GM13977 (cell line): ENCODE data around the gene IVD.

Experiments
- DNase-seq: peaks from one replicate; pipeline ENCODE4 v3.0.0; 2012; ENCODE audit warnings: low spot score
- in situ Hi-C: fragments of 300-500 bp; cut with MboI; formaldehyde crosslinking; loops from one replicate; pipeline ENCODE4 v1.12.0; 2022; ENCODE audit warnings: low sequenced_read_pairs, low pct_unique_long_range_greater_than_20kb, mixed read lengths, inconsistent platforms; ENCODE audit not compliant: unreplicated experiment
- TF ChIP-seq, protein P1 (sequence below): IDR thresholded peaks from 2 replicates; pipeline ENCODE4 v1.5.1; 2012; ENCODE audit warnings: mild to moderate bottlenecking, control low read depth; ENCODE audit not compliant: insufficient read depth; ENCODE audit errors: extremely low read depth, missing control alignments

Gene IVD

DNA sequence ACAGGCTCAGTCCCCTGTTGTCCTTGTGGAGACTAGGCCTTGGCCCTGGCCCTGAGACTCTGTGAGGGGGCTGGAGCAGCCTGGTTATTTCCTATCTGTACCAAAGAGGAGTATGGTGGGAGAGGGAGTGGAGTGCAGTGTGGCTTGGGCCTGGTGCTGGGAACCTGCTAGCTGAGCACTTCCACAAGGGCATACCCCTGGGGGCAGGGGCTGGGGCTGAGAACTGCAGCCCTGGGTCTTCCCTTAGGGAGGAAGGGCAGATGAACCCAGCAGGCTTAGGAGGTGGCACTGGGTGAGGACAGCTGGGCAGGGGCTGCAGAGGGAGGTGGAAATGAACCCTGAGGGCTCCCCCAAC lies 61.6 kb downstream of the IVD start:
- DNase-seq = no peak
- in situ Hi-C loops = no loop called here
- TF ChIP-seq, protein P1, sequence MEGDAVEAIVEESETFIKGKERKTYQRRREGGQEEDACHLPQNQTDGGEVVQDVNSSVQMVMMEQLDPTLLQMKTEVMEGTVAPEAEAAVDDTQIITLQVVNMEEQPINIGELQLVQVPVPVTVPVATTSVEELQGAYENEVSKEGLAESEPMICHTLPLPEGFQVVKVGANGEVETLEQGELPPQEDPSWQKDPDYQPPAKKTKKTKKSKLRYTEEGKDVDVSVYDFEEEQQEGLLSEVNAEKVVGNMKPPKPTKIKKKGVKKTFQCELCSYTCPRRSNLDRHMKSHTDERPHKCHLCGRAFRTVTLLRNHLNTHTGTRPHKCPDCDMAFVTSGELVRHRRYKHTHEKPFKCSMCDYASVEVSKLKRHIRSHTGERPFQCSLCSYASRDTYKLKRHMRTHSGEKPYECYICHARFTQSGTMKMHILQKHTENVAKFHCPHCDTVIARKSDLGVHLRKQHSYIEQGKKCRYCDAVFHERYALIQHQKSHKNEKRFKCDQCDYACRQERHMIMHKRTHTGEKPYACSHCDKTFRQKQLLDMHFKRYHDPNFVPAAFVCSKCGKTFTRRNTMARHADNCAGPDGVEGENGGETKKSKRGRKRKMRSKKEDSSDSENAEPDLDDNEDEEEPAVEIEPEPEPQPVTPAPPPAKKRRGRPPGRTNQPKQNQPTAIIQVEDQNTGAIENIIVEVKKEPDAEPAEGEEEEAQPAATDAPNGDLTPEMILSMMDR = no peak

DNA sequence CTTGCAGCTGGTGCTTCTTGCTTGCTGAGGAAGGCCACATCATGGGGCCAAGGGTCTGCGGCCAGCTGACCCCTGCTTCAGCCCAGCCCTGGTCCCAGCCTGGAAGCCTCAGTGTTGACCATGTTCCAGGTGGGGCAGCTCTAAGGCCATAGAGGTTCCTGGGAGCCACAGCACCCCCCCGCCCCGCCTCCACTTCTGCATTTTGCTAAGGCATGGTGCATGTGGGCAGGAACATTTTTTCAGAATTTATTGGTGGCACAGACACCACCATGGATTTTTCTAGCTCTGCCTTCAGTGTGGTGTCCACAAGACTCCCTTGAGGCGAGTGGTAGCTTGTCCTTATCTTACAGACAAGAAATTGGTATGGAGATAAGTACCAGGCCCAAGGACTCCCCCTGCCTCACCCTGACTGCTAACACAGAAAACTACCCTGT lies 63.3 kb downstream of the IVD start:
- TF ChIP-seq, protein P1 = no peak
- in situ Hi-C loops = no loop called here
- no peak for DNase-seq

DNA sequence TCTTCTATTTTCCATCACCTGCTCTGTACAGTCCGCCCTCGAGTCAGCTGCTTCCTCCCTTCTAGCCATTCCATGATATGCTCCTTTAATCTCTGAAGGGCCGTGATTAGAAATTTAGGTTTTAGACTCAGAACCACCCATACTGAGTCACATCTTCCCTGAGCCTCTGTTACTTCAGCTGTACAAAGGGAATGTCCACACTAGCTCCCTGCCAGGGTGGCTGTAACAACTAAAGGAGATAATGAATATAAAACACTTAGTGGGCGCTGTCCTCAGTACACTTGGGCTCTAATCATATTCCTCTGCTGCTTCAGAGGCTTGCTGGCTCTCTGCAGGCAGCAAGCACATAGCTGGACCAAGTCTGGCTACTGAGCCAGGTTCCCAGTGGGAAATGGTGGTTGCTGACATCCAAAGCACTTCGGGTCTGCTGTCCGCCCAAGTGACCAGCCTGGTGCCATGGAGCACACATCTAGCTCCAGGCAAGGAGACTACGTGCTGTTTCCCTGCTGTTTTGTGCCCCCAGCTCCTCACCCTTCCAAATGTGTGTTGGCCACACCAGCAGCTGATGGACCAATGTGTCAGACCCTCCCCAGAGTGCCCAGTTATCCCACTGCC lies 64.3 kb downstream of the IVD start:
- DNase-seq = no peak
- TF ChIP-seq, protein P1 = no peak
- in situ Hi-C loops = no loop called here

DNA sequence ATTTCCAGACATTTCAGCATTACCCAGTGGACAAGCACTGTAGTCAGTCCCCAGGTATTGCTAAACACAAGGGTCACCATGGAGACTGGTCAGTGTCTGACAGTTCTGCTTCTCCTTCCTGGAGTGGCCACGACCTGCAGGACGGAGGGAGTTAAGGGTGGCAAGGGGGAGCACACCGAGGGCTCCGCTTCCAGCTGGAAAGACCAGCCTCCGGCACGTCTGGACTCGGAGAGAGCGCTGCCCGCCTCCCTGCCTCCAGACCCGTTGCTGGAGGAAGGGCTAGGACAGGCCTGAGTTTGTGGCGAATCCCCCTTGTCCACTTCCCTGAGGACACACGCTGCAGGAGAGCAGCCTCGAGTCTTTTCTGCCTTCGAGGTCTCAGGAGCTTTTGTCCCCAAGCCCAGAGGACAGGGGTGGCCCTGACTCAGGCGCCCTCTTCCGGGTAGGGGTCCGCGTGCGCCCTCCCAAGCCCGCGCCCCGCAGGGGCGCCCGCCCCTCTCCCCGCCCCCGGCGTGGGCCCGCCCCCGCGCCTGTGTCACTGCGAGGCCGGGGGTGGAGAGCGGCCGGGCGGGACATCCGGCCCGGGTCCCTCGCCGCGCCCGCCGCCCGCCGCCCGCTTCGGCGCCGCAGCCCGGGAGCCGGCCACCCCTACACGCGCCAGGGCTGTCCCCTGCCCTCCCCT lies 65.0 kb downstream of the IVD start, which contains the start of gene CHST14:
TSS of gene CHST14 (plus strand) at position 562 of the 682 bp plus-strand sequence. CDS start 230 bp downstream, outside the sequence.
- in situ Hi-C loops = no loop called here
- peak; percentile 92 for DNase-seq

More for the DNA sequence above, 65.0 kb downstream of the IVD start, which contains the start of gene CHST14:
- TF ChIP-seq, protein P1 = no peak
